Left cardiac atrium (tissue), 4 donors: ENCODE results near the gene YIF1A. TPM values are rescaled to one million over a fixed set of nuclear protein-coding genes. Genes with fewer than 3 reads are reported as not detected.
A peak's percentile ranks its signal among the peaks of the same experiment; 100 is the strongest.
"Not testable (repeated sequence)": the region's sequence is repeated elsewhere in the genome, so short reads cannot be mapped to it uniquely, and the experiment has no call there.

Experiments
- ATAC-seq, 2 donors: fragments of 200-7000 bp; cut with Tn5 transposase; one replicate each; pipeline ENCODE4 v1.9.1; 2020; ENCODE audit warnings: mild to moderate bottlenecking in 2 of 2, moderate library complexity in 2 of 2
- DNase-seq: peaks from one replicate; pipeline ENCODE4 v3.0.0-alpha.2; 2020
- intact Hi-C, 2 donors: fragments of 100-400 bp; cut with DNase I; formaldehyde crosslinking; loops; one replicate each; pipeline versions ENCODE4 v1.14.1 to v1.15.1; 2022 to 2023
- total RNA-seq, 2 donors: library from RNA; stranded (reverse); fragmentation: NEBNext Ultra II Directional; extraction: Animal tissue kit (Norgen Biotek cat#: 25700); gene quantifications; one replicate each; pipeline ENCODE4 v1.2.1, GENCODE V29; 2021
- donor health status: DM: no; HTN: yes; CAD: no.
- donor health status: DM: no; HTN: yes; CAD: no; lungs with severe emphysema.
- donor health status: DM: yes; HTN: yes; CAD: no.
- donor health status: Dilated cardiomyopathy.

The YIF1A gene
- total RNA-seq, 2 donors from 2014 or later, result 53.2 to 81.1 TPM

DNA sequence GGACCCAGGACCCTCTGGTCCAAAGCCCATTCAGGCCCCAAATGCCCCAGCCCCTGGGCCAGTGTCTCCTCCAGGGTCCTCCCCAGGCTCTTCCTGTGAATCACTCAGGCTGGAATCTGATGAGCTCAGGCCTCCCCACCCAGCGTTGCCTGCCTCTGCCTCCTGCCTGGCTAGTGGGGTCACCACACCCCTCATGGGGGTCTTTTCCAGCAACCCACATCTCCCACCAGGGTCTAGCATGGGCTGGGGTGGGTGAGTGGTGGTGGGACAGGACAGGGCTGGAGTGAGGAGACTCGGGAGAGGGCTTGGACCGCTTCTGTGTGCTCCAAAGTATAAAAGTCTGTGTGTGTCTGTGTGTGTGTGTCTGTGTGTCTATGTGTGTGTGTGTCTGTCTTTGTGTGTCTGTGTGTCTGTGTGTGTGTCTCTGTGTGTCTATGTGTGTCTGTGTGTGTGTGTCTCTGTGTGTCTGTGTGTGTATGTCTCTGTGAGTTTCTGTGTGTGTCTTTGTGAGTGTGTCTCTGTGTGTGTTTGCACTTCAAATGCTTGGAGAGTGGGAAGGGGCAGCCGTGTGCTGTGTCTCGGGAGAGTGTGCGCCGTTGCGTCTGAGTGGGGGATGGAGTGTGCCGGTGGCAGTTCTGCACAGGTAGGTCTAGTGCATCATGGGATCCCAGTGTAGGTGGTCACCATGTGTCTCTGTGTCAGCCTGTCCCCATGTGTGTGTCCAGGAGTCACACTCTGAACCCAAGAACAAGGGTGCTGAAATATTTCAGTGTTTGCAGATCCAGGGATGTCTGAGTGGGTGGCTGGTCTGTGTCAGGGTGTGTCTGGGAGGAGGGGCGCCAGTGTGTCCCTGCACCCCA is 38.5 kb upstream of the YIF1A start:
- DNase-seq, result peak; percentile 48
- ATAC-seq, result peak in 1 of 2 donors; percentile 62
- intact Hi-C loops, result loop anchor here in 1 of 2 donors (1.0 kb wide), 1 partner anchor 15 kb away; no protein-coding TSS in a partner anchor

DNA sequence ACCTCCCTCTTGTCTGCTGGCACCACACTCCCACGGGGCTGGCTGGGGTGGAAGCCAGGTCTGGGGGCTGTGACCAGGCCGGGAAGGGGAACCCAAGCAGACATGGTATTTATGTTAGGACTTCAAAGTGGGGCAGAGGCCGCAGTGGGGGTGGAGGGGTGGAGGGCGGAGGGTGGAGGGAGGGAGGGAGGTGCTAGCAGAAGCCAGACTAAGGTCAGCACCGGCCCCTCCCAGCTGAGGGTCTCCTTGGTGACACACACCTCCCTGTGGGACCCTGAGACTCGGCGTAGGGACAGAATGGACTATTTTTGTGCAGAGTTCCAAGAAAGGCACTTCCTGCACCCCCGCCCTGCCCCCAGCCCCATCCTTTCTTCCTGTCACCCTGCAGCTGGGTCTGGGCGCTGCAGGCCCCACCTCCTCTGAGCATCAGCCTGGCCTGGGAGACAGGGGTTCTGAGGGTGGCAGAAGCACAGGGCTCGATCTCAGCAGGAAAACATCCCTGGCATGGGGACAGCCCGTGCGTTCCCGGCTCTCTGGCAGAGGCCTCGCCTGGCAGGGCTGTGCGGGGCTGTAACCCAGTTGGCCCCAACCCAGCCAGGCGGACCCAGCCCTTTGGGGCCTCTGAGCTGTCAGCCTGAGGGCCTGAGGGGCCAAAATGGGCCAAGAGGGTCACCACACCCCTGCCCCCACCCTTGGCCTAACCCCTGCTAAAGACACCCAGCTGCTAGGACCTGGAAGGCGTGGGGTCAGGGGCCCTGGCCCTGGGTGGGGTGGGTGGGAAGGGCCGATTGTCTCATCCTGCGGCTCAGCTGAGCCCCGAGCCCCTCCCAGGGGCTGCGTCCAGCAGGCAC is 37.5 kb upstream of the YIF1A start:
- ATAC-seq, result peak; percentile 65
- peak; percentile 68 for DNase-seq
- intact Hi-C loops, result no loop called here

DNA sequence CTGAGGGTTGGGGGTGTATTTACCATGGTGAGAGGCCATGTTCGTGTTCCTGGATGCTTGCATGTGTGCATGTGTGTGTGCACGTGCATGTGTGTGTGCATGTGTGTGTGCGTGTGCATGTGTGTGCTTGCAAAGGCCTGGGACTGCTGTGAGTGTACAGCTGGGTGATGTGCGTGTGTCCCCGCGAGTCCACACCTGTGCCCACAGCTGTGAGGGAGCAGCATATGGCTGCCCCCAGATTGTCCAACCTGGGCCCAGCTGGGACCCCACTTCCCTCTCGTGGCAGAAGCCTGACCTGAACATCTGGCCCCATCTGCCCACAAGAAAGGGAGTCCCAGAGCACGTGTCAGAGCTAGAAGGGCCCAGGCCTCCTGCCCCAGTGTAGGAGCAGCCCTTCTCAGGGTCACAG is 36.3 kb upstream of the YIF1A start:
- no peak for ATAC-seq
- no peak for DNase-seq
- intact Hi-C loops, result no loop called here

DNA sequence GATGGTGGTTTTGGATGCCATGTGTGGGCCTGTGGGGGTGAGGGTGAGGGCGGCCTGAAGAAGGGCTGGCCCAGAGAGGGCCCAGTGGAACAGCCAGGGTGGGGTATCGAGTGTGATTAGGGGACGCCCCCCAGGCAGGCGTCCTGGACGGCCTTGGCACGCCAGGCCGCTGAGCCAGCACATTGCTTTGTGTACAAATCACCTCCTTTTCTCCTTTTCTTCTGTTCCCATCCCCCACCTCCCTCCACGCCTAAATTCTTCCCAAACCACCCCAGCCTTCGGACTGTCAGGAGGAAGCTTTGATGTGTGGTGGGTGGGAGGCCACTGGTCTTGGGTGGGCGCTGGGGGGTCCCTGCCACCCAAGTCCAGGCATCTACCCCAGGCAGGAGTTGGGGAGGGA is 35.7 kb upstream of the YIF1A start:
- ATAC-seq (no peak), DNase-seq (no peak)
- intact Hi-C loops, result no loop called here

DNA sequence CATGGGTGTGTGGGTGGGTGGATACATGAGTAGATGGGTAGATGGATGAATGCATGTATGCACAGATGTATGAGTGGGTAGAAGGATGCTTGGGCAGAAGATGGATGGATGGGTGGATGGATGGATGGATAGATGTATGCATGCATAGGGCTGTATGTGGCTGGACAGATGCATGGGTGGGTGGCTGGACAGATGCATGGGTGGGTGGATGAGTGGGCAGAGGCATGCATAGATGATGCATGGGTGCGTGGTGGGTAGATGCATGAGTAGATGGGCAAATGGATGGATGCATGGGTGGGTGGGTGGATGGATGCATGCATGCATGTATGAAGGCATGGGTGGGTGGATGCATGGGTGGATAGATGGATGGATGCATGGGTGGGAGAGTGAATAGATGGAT is 34.7 kb upstream of the YIF1A start:
- intact Hi-C loops, result no loop called here
- DNase-seq (no peak), ATAC-seq (no peak)

DNA sequence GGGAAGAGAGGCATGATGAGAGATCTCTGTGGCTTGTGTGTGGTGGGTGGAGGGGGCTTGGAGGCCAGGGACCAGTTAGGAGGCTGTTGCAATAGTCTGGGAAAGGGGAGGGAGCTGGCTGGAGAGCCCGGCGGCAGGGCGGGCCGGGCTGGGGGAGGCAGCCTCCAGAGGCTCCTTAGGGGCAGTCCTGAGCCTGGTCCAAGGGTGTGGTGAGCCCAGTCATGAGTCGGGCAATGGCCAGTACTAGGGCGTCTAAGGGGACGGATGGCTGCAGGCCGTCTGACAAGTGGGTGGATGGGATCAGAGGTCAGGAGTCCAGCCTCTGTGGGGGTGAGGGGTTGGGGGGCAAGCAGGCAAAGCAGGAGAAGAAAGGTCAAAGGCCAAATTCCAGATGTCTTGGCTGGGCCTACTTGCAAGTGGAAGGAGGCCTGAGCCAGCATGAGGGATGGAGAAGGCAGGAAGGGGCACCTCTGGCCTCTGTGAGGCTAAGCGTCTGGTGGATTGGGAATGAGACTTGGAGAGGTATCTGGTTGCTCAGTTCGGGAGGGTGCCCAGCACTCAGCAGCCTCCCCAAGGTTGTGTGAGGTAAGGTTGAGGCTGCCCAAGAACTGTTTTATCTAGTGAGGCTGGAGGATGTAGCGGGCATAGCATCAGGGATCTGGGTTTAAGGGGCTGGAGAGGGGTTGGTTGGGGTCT is 33.9 kb upstream of the YIF1A start:
- intact Hi-C loops, result no loop called here
- DNase-seq (peak; percentile 76), ATAC-seq (peak; percentile 42 to 57)

DNA sequence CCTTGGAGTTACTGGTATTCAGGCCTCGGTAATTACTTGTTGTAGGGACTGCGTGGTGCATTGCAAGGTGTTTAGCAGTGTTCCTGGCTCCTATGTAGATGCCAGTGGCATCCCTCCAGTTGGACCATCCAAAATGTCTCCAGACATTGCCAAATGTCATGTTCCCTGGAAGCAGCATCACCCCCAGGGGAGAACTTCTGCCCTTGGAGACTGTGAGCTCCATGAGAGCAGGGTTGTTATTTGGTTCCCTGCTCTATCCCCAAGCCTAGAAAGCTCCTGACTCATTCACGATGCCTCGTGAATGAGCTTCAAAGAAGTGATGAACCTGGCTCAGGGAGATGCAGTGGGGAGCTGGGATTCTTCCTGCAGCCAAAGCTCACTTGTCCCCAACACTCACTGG is 32.7 kb upstream of the YIF1A start:
- no peak for ATAC-seq
- no peak for DNase-seq
- intact Hi-C loops, result no loop called here

DNA sequence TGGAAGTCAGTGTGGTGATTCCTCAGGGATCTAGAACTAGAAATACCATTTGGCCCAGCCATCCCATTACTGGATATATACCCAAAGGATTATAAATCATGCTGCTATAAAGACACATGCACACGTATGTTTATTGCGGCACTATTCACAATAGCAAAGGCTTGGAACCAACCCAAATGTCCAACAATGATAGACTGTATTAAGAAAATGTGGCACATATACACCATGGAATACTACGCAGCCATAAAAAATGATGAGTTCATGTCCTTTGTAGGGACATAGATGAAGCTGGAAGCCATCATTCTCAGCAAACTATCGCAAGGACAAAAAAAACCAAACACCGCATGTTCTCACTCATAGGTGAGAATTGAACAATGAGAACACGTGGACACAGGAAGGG is 31.8 kb upstream of the YIF1A start:
- ATAC-seq, intact Hi-C loops, DNase-seq: not testable (repeated sequence)

DNA sequence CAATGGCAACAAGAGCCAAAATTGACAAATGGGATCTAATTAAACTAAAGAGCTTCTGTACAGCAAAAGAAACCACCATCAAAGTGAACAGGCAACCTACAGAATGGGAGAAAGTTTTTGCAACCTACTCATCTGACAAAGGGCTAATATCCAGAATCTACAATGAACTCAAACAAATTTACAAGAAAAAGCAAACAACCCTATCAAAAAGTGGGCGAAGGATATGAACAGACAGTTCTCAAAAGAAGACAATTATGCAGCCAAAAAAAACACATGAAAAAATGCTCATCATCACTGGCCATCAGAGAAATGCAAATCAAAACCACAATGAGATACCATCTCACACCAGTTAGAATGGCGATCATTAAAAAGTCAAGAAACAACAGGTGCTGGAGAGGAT is 31.3 kb upstream of the YIF1A start:
- ATAC-seq, intact Hi-C loops, DNase-seq: not testable (repeated sequence)

DNA sequence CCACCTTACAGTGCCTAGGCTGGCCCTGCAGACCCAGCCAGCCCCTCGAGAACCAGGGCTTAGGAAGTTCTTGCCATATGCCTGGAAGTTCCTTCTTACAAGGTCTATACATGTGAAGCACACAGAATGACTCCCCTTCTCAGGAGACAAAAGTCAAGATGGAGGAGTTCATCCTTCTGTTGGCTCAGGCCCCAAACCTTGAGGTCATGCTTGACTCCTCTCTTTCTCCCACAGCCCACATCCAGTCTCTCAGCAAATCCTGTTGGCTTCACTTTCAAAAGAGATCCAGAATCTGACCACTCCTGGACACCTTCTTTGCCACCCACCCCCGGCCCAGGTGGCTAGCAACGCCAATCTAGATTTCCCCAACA is 29.6 kb upstream of the YIF1A start:
- no peak for DNase-seq
- no peak for ATAC-seq
- intact Hi-C loops, result no loop called here

DNA sequence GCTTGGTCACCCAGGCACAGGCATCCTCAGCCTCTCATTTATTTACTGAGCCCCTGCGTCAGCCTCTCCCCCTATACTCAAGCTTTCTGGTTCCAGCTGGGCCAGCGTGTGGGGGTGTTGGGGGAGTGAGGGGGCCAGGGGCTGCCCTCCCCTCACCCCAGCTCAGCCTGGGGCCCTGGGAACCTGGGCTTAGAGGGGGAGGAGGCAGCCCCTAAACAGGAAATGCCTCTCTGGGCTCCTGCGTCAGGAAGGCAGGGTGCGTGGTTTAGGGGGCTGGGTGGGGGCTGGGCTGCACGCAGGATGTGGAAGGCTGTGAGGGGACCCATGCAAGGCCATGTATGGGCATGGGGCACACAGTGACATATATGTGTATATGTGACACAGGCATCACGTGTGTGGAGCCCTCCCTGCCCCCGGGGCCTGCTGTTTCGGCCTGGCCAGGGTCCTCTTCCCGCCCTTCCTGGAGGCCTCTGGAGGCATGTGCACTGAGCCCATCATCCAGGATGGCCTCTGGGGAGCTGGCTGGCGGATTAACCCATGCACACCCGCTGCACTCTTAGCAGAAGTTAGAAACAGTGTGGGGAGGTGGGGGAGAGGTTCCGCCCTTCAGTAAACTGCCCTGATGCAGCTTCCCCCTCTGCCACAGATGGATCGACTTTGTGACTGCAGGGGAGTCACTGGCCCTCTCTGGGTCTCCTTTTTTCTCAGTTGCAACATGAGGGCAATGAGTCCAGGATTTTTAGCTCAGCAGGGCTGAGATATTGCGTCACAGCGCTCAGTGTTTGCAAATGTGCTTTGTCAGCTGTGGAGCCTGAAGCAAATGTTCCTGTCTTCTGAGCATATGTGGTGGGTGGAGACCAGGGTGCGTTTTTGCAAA is 29.0 kb upstream of the YIF1A start:
- intact Hi-C loops, result no loop called here
- peak; percentile 10 to 12 for ATAC-seq
- DNase-seq, result peak; percentile 72

DNA sequence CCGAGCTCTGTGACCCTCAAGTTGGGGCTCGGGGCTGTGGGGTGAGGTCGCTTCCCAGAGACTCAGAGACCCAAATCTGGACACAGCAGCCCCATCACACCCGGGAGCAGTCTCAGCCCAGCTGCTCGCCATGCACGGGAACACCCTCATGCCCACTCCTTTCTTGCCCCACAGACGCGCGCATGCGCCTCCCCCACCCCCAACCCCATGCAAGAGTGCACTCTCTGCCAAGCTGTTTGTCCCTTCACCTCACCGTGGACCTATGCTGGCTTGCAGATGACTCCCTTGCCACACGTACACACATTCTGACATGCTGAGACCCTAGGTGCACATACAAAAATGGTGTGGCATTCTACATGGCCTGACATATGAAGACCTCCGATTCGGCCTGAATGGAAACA is 28.4 kb upstream of the YIF1A start:
- intact Hi-C loops, result no loop called here
- peak; percentile 53 for DNase-seq
- ATAC-seq, result peak; percentile 5 to 32

DNA sequence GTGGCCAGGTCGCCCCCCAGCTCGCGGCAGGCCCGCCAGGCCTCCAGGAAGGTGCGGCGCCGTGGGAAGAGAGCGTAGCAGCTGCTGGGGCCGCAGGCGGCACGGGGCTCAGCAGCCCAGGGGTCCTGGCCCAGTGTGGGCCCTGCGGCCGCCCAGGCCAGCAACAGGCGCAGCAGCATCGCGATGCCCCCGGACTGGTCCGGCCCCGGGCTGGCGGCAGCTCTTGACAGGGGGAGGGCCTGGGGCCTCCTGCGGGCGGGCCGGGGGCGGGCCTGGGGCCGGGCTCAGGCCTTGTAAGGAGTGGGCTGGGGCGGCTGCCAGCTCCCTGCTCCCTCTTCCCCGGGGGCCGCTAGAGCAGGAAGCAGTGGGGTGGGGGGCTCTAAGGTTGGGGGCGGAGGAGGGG is 27.9 kb upstream of the YIF1A start, which contains the start of gene CD248:
TSS of gene CD248 (minus strand) at position 196 of the 403 bp plus-strand sequence. CDS start at position 179, 17 bp downstream.
- DNase-seq (peak; percentile 83), ATAC-seq (peak; percentile 54 to 60)
- intact Hi-C loops, result no loop called here

DNA sequence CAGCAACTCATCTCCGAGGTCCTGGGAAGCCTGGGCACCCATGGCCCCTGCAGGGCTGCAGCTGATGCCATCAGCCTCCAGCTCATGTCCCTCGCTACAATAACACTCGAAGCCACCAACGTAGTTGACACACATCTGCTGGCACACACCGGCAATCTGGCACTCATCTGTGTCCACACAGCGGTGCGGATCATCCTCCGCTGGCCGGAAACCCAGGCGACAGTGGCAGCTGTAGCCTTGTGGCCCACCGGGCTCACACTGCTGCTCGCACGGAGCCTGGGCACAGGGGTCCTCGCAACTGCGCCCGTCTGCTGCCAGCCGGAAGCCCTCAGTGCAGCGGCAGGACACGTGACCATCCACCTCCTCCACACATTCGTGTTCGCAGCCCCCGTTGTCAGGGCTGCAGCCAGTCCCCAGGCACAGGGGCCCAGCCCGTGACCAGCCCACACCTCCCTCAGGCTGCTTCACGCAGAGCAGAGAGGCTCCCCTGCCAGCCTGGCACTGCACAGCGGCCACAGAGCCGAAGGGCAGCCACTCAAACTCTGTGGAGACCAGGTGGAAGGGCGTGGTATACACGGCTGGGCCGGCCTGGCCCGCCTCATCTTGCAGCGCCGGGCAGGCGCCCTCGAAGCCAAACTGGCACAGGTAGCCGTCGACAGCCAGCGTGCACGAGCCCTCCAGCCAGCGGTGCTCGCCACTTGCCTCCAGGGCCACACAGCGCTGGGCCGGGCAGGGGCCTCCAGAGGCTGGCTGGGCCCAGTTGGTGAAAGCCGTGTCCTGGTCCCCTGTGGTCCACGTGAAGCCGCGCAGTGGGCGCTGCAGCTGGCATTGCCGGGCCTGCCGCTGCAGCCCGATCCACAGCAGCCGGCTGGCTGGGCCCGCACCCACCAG is 27.2 kb upstream of the YIF1A start:
- DNase-seq (no peak), ATAC-seq (no peak)
- intact Hi-C loops, result no loop called here

DNA sequence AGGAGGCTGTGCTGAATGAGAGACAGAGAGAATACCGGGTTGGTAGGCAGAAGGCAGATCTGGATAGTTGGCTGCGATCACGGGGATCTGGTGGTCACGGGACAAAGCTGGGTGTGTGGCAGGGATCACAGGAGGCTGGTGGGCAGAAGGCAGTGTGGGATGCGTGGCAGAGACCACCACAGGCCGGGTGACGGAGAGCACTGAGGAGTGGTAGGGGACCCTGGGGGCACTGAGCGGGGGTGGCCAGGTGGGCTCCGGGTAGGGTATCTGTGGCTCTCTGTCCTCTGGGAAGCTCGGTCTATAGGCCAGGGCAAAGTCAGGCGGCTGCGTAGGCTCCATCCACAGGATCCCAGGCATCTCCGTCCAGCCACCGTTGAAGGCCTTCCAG is 26.5 kb upstream of the YIF1A start:
- ATAC-seq, result no peak
- intact Hi-C loops, result no loop called here
- DNase-seq, result no peak

DNA sequence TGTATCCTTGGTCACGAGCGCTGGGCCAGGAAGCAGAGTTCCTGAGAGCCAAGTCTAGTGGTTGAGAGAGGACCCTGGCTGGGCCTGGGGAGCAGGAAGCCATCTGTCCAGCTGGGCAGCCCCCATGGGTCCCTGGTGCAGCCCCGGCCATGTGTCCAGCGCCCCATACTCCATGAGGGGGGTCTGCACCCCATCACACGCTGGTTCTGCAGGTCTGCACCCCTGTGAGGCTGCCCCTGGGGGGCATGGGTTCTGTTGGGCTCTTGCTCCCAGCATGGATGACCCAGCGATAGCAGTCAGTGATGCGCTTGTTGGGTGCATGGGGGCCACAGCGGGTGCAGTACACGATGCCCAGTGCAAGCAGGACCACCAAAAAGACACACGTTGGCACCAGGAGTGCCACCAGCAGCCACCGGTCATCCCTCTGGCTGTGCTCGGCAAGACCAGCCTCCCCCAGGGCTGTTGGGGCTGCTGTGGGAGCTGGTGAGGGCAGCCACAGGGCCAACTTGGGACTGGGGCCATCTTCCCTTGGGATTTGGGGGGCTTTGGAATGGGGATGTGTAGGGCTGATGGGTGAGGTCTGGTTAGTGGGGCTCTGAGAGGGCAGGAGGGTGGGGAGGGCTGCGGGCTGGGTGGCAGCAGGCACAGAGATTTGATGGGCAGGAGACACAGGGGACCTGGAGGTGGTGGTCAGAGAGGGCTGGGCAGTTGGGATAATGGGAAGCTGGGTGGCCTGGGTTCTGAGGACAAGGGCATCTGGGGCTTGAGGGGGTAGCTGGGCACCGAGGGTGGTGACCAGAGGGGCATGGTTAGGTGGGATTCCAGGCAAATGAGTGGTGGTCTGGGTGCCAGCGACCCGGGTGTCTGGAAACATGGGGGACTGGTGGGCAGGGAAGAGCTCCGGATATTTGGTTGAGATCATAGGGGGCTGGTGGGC is 25.9 kb upstream of the YIF1A start:
- ATAC-seq (no peak), DNase-seq (no peak)
- intact Hi-C loops, result loop anchor here in 1 of 2 donors (5.0 kb wide), 1 partner anchor 72 kb away; no protein-coding TSS in a partner anchor

DNA sequence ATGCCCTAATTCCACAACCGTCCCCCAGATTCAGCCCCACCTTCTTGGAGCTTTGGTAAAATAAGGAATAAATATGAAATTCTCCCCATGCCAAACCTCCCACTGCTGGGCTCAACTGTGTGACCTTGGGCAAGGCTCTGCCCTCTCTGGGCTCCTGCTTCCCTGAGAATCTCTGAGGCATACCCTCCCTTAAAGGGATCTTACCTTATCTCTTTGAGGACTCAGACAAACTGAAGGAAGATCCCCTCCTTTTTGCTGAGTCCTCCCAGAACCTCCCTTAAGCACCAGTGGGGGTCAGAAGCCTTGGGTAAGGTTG is 25.2 kb upstream of the YIF1A start:
- ATAC-seq, result no peak
- intact Hi-C loops, result loop anchor here in 1 of 2 donors (5.0 kb wide), 1 partner anchor 73 kb away; no protein-coding TSS in a partner anchor
- DNase-seq, result no peak
